Measurements from ENCODE around the gene TSPO.
"Not testable (repeated sequence)": the region's sequence is repeated elsewhere in the genome, so short reads cannot be mapped to it uniquely, and the experiment has no call there.

The TSPO gene
- total RNA-seq = 25.6 to 43.9 reads per million in 2 donors

GRCh38 chr22:43151251-43152002 is at the start of gene TSPO:
TSPO (plus strand) TSS chr22:43151559; CDS start chr22:43159239, 7,680 bp downstream.
- DNase-seq = peak; percentile 40 to 60 (median 58)

GRCh38 chr22:43104056-43104625 is 47.2 kb upstream of the TSPO start:
- DNase-seq = peak in 3 of 5 experiments; percentile 12 to 79 (median 28)

- DNase-seq = not testable (repeated sequence)
Observed at GRCh38 chr22:43104950-43105349, 46.4 kb upstream of the TSPO start.

GRCh38 chr22:43106302-43106701 is 45.1 kb upstream of the TSPO start:
- DNase-seq = no peak

- DNase-seq = no peak
Observed at GRCh38 chr22:43109511-43109910, 41.8 kb upstream of the TSPO start.

GRCh38 chr22:43109921-43110443 is 41.4 kb upstream of the TSPO start:
- no peak for DNase-seq

- DNase-seq = peak; percentile 5 to 58 (median 28)
Observed at GRCh38 chr22:43110444-43110926, 40.9 kb upstream of the TSPO start, which contains the start of gene BIK. BIK (plus strand) TSS chr22:43110750; CDS start chr22:43124023, 13,273 bp downstream.

- peak; percentile 8 to 59 (median 33) for DNase-seq
Observed at GRCh38 chr22:43110927-43111623, 40.3 kb upstream of the TSPO start.

- no peak for DNase-seq
Observed at GRCh38 chr22:43113526-43114251, 37.7 kb upstream of the TSPO start.

- DNase-seq = no peak
Observed at GRCh38 chr22:43114958-43115357, 36.4 kb upstream of the TSPO start.

GRCh38 chr22:43116932-43117331 is 34.4 kb upstream of the TSPO start:
- DNase-seq = no peak

- DNase-seq = no peak
Observed at GRCh38 chr22:43118024-43118849, 33.1 kb upstream of the TSPO start.

- no peak for DNase-seq
Observed at GRCh38 chr22:43118953-43119458, 32.4 kb upstream of the TSPO start.

- no peak for DNase-seq
Observed at GRCh38 chr22:43126501-43127165, 24.7 kb upstream of the TSPO start.

- no peak for DNase-seq
Observed at GRCh38 chr22:43127166-43127908, 24.0 kb upstream of the TSPO start.

GRCh38 chr22:43128116-43128515 is 23.2 kb upstream of the TSPO start:
- no peak for DNase-seq

GRCh38 chr22:43128928-43129424 is 22.4 kb upstream of the TSPO start:
- no peak for DNase-seq

GRCh38 chr22:43129426-43130425 is 21.6 kb upstream of the TSPO start:
- DNase-seq = no peak
